NT2/D1 (cell line): Measurements from ENCODE around the gene PHTF1.

ENCODE experiments used
- SUZ12 ChIP-seq: IDR thresholded peaks from 2 replicates; pipeline ENCODE4 v1.6.1; 2011; ENCODE audit not compliant: insufficient read length, insufficient read depth; ENCODE audit errors: extremely low read depth
- YY1 ChIP-seq: IDR thresholded peaks from 2 replicates; pipeline ENCODE4 v1.6.1; 2011; ENCODE audit not compliant: insufficient read length, insufficient read depth
- ZNF274 ChIP-seq: IDR thresholded peaks from 2 replicates; pipeline ENCODE4 v1.6.1; 2011; ENCODE audit warnings: mild to moderate bottlenecking, low read depth, low read length

GRCh38 chr1:113675302-113675701, 84.0 kb downstream of the PHTF1 start:
- TF ChIP-seq SUZ12 (no peak), ZNF274 (no peak), YY1 (no peak)
